NCI-H345 treated with DMSO at 0.1 percent for 48 hours (cell line): ENCODE results near the gene PRDM11.

Experiments used
- DNase-seq: peaks from one replicate; lab custom pipeline; 2025; ENCODE audit not compliant: unreplicated experiment; lab: John Stamatoyannopoulos, UW

The PRDM11 gene

GRCh38 chr11:45173064-45173463, 26.6 kb downstream of the PRDM11 start:
- no peak for DNase-seq

- no peak for DNase-seq
Observed at GRCh38 chr11:45174168-45174835, 27.9 kb downstream of the PRDM11 start.

- no peak for DNase-seq
Observed at GRCh38 chr11:45174963-45175362, 28.5 kb downstream of the PRDM11 start.

- DNase-seq: peak; percentile 17
Observed at GRCh38 chr11:45176996-45177395, 30.6 kb downstream of the PRDM11 start.

GRCh38 chr11:45178223-45178622, 31.8 kb downstream of the PRDM11 start:
- DNase-seq: no peak

GRCh38 chr11:45178890-45179671, 32.6 kb downstream of the PRDM11 start:
- DNase-seq: no peak

GRCh38 chr11:45179686-45180178, 33.3 kb downstream of the PRDM11 start:
- no peak for DNase-seq

- no peak for DNase-seq
Observed at GRCh38 chr11:45180179-45180847, 33.9 kb downstream of the PRDM11 start.

GRCh38 chr11:45180848-45181192, 34.4 kb downstream of the PRDM11 start:
- DNase-seq: no peak

GRCh38 chr11:45181193-45181888, 34.9 kb downstream of the PRDM11 start:
- DNase-seq: no peak

- DNase-seq: no peak
Observed at GRCh38 chr11:45181889-45182550, 35.6 kb downstream of the PRDM11 start.

- DNase-seq: no peak
Observed at GRCh38 chr11:45182902-45183301, 36.5 kb downstream of the PRDM11 start.

- no peak for DNase-seq
Observed at GRCh38 chr11:45184640-45185039, 38.2 kb downstream of the PRDM11 start.

- DNase-seq: no peak
Observed at GRCh38 chr11:45185228-45185729, 38.8 kb downstream of the PRDM11 start.

- no peak for DNase-seq
Observed at GRCh38 chr11:45187375-45187774, 40.9 kb downstream of the PRDM11 start.

- no peak for DNase-seq
Observed at GRCh38 chr11:45188127-45188526, 41.7 kb downstream of the PRDM11 start.

GRCh38 chr11:45189230-45189629, 42.8 kb downstream of the PRDM11 start:
- DNase-seq: no peak

- no peak for DNase-seq
Observed at GRCh38 chr11:45193695-45194094, 47.3 kb downstream of the PRDM11 start.

GRCh38 chr11:45204761-45205160, 58.3 kb downstream of the PRDM11 start:
- no peak for DNase-seq

GRCh38 chr11:45205978-45206377, 59.5 kb downstream of the PRDM11 start:
- DNase-seq: no peak

- peak; percentile 7 for DNase-seq
Observed at GRCh38 chr11:45208135-45208534, 61.7 kb downstream of the PRDM11 start.
